Measurements from ENCODE around the gene ALDH1L1. TPM values are rescaled to one million over a fixed set of nuclear protein-coding genes. Genes with fewer than 3 reads are reported as not detected.

ALDH1L1 gene
- total and polyA plus RNA-seq, 8 donors, result 1.4 to 17.4 (median 5.2) TPM

DNA sequence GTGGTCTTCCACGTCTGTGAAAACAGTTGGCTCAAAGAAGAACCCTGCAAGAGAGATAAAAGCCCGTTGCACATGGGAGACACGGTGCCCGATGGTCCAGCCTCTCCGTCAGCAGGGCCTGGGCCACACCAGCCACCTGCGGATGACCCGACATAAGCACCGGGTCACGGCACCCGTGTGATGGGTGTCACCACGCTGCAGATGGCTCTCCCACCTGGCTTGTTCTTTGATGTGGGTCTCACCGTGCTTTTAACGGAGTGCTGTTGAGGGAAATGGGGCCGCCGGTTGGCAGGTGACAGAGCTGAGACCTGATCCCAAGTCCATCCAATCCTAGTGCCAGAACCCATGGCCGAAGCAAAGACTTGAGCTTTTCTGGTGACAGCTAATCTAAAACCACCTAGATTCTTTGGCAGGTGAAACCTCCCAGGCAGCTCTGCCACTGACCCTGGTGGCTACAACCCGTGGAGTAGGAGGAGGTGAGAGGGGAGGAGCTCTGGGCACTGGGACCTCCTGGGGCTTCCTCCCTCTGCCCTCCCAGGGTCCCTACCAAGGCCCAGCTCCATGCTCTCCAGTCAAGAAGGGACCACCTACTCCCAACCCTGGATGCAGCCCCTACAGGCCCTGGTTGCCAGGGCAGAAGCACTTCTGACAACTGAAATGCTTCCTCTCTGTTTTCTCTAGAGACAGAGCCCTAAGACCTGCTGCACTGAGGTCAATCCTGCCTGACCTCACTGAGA lies 73.0 kb downstream of the ALDH1L1 start:
- H3K27me3 ChIP-seq, result no peaks in the 10 kb centered on the region
- H3K9me3 ChIP-seq, result no peaks in the 10 kb centered on the region
- WGBS, 5 donors, result 82 to 89% (median 83%) methylated on average over 17 of the region's 17 CpGs
- H3K4me1 ChIP-seq, result peaks cover 0 to 7% (median 2%) of the 10 kb centered on the region in 4 donors
- intact Hi-C loops (cut with DNase I; ENCODE audit: low total_unique reads), result no loop called here
- TF ChIP-seq POLR2A (IDR thresholded peaks at IDR 0.05) (no peak), EP300 (IDR thresholded peaks at IDR 0.05) (no peak), POLR2AphosphoS5 (IDR thresholded peaks at IDR 0.05) (no peak)
- TF ChIP-seq, protein P1, sequence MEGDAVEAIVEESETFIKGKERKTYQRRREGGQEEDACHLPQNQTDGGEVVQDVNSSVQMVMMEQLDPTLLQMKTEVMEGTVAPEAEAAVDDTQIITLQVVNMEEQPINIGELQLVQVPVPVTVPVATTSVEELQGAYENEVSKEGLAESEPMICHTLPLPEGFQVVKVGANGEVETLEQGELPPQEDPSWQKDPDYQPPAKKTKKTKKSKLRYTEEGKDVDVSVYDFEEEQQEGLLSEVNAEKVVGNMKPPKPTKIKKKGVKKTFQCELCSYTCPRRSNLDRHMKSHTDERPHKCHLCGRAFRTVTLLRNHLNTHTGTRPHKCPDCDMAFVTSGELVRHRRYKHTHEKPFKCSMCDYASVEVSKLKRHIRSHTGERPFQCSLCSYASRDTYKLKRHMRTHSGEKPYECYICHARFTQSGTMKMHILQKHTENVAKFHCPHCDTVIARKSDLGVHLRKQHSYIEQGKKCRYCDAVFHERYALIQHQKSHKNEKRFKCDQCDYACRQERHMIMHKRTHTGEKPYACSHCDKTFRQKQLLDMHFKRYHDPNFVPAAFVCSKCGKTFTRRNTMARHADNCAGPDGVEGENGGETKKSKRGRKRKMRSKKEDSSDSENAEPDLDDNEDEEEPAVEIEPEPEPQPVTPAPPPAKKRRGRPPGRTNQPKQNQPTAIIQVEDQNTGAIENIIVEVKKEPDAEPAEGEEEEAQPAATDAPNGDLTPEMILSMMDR (IDR thresholded peaks at IDR 0.05), result no peak
- DNase-seq, result no peak
- no peak overlapping the region for H3K27ac ChIP-seq
- no peak overlapping the region for H3K4me3 ChIP-seq
- H3K36me3 ChIP-seq, result peaks cover 0 to 50% (median 4%) of the 10 kb centered on the region in 4 donors

DNA sequence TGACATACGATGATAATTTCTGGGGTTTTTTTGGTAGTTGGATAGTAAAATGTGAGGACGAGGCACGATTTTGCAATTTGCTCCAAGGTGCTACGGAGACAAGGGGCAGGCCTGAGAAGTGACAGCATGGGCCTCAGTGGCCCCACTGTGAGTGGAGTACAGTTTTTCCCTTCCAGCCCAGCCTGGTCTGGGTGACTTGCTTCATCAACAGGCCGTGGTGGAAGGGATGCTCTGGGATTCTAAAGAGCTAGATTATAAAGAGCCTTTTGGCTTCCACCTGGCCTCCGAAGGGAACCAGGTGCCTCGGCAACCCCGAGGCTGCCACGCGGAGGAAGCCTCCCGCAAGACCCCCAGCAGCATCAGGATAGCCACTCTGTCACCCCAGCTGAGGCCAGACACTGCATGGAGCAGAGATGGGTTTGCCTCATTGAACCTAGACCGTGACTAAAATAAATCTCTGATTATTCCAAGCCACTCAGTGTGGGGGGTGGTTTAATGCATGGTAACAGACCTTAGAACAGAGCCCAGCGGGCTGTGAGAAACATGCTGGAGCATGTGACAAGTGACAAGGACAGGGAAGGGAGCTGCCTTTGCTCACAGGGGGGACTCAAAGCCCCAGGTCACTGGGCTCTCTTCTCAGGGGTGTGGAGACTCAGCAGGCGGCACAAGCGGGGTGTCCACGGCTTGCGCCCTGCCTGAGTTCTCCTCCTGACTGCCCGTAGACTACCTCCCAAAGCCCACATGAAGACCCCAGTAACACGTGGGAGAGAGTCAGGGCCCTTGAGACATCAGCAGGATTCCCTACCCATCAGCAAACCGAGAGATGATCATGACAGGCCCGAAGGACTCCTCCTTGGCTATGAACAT lies 73.8 kb downstream of the ALDH1L1 start:
- no peak for TF ChIP-seq POLR2AphosphoS5 (IDR thresholded peaks at IDR 0.05)
- TF ChIP-seq, protein P1 (IDR thresholded peaks at IDR 0.05), result no peak
- TF ChIP-seq POLR2A (IDR thresholded peaks at IDR 0.05), result no peak
- no peak for TF ChIP-seq EP300 (IDR thresholded peaks at IDR 0.05)
- H3K27ac ChIP-seq, result no peak overlapping the region
- 89 to 94% (median 91%) methylated on average over 18 to 21 of the region's 21 CpGs for WGBS, 5 donors
- peaks cover 0 to 14% (median 5%) of the 10 kb centered on the region in 4 donors for H3K4me1 ChIP-seq
- intact Hi-C loops (cut with DNase I; ENCODE audit: low total_unique reads), result no loop called here
- peaks cover 0 to 50% (median 4%) of the 10 kb centered on the region in 4 donors for H3K36me3 ChIP-seq
- no peak overlapping the region for H3K4me3 ChIP-seq
- H3K9me3 ChIP-seq, result no peaks in the 10 kb centered on the region
- DNase-seq, result no peak
- no peaks in the 10 kb centered on the region for H3K27me3 ChIP-seq

DNA sequence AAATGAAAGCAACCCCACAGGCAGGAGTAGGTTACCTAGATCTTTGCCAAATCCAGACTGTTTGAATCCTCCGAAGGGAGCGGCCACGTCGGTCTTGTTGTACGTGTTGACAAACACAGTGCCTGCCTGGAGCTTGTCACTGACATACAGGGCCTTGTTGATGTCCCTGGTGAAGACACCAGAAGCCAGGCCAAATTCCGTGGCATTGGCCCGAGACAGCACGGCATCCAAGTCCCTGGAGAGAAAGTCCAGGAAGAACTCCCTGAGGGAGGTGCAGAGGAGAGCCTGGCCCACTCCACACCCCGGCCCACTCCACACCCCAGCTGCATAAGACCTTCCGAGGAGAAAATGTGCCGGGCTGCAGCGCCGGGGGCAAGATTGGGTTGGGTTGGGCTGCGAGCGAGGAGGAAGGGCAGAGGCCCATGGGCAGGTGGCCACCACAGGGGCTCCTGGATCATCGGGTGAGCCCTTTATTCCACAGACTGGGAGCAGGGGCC lies 74.6 kb downstream of the ALDH1L1 start:
- H3K27me3 ChIP-seq, result no peaks in the 10 kb centered on the region
- H3K4me1 ChIP-seq, result peaks cover 0 to 14% (median 5%) of the 10 kb centered on the region in 4 donors
- intact Hi-C loops (cut with DNase I; ENCODE audit: low total_unique reads), result no loop called here
- no peak overlapping the region for H3K27ac ChIP-seq
- H3K9me3 ChIP-seq, result no peaks in the 10 kb centered on the region
- H3K4me3 ChIP-seq, result no peak overlapping the region
- peaks cover 0 to 50% (median 4%) of the 10 kb centered on the region in 4 donors for H3K36me3 ChIP-seq
- no peak for TF ChIP-seq EP300 (IDR thresholded peaks at IDR 0.05)
- TF ChIP-seq POLR2A (IDR thresholded peaks at IDR 0.05), result no peak
- TF ChIP-seq, protein P1 (IDR thresholded peaks at IDR 0.05), result no peak
- TF ChIP-seq POLR2AphosphoS5 (IDR thresholded peaks at IDR 0.05), result no peak
- 87 to 96% (median 92%) methylated on average over 13 to 16 of the region's 16 CpGs for WGBS, 5 donors
- no peak for DNase-seq

All from stomach (tissue), 9 donors.